ENCODE results near the gene BRD9. TPM values are rescaled to one million over a fixed set of nuclear protein-coding genes. Genes with fewer than 3 reads are reported as not detected.

BRD9 gene
- total and polyA plus RNA-seq, 2 of the 4 experiments (the other 2 are of a cell fraction) = 22.0 to 43.4 TPM

DNA sequence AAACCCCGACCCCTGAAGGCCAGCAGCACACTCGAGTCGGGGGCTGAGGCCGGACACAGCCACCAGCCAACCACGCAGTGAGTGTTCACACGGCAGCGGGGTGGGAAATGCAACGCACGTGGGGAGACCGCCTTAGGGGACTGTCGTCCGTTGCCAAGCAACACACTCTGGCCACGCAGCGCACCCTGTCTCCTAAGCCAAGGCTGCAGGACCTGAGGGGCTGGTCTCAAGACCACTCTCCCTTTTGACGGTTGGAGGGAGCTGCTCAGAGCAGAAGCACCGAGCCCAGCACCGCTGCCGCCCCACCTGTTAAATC lies 7.5 kb downstream of the BRD9 start:
- Histone ChIP-seq H2BK15ac (ENCODE audit: low read depth, low read length) (no peak overlapping the region), H3K4ac (ENCODE audit: low read depth, low read length) (no peak overlapping the region), H3K79me1 (ENCODE audit: low read depth in 1 of 2, low read length in 2 of 2) (peaks cover 39 to 49% of the 10 kb centered on the region in 2 experiments), H2AK9ac (replicated peaks; ENCODE audit: low read depth, low read length, poor library complexity) (no peak overlapping the region), H2AK5ac (ENCODE audit: low read depth, low read length) (no peak overlapping the region), H2AFZ (replicated peaks; ENCODE audit: low read length, poor library complexity) (no peak overlapping the region), H4K91ac (ENCODE audit: insufficient read depth, low read depth, low read length) (no peak overlapping the region), H3K23ac (ENCODE audit: low read depth, low read length) (no peak overlapping the region), H3K36me3 (ENCODE audit: control insufficient read depth, insufficient read depth, low read length) (peaks cover 81% of the 10 kb centered on the region), H2BK20ac (ENCODE audit: low read depth, low read length) (no peak overlapping the region), H3K4me2 (ENCODE audit: low read depth, low read length) (no peak overlapping the region), H3K9ac (ENCODE audit: low read depth, low read length) (no peak overlapping the region), H3K27me3 (ENCODE audit: control insufficient read depth, insufficient read depth, low read length) (no peaks in the 10 kb centered on the region), H4K5ac (ENCODE audit: low read depth, low read length) (no peak overlapping the region), H3K27ac (ENCODE audit: insufficient read depth, low read length) (no peak overlapping the region), H3K4me1 (ENCODE audit: control insufficient read depth, insufficient read depth, low read length) (no peaks in the 10 kb centered on the region), H2BK5ac (ENCODE audit: low read depth, low read length, poor library complexity, severe bottlenecking) (no peak overlapping the region), H3K4me3 (ENCODE audit: insufficient read depth, low read depth, low read length) (no peak overlapping the region), H3K14ac (replicated peaks; ENCODE audit: low read depth, low read length) (no peak overlapping the region), H3K9me1 (ENCODE audit: insufficient read depth, low read length) (peaks cover 11% of the 10 kb centered on the region), H3K18ac (ENCODE audit: low read depth, low read length) (no peak overlapping the region), H4K8ac (ENCODE audit: low read depth in 2 of 2, low read length in 2 of 2) (no peak overlapping the region), H3K56ac (ENCODE audit: extremely low read depth, insufficient read depth, low read length) (no peak overlapping the region), H4K20me1 (ENCODE audit: insufficient read depth, low read length) (peaks cover 29% of the 10 kb centered on the region), H2BK120ac (ENCODE audit: low read depth, low read length) (no peak overlapping the region), H3K9me3 (ENCODE audit: control insufficient read depth, insufficient read depth, low read length) (no peaks in the 10 kb centered on the region)
- no TSS peak for BruUV-seq (replicated peaks)
- DNase-seq = no peak
- ChIA-PET CTCF (no interaction called here), POLR2A (ENCODE audit: unreplicated experiment) (no interaction called here)
- no peak for ATAC-seq (ENCODE audit: low read depth)
- dilution Hi-C loops (cut with HindIII; ENCODE audit: low sequenced_read_pairs, unreplicated experiment) = no loop called here
- in situ Hi-C loops (cut with MboI; ENCODE audit: low sequenced_read_pairs) = no loop called here
- TF ChIP-seq MAZ (IDR thresholded peaks at IDR 0.05; ENCODE audit: borderline replicate concordance, low read depth, low read length) (no peak), MAFK (IDR thresholded peaks at IDR 0.05; ENCODE audit: low read depth, low read length) (no peak), RCOR1 (IDR thresholded peaks at IDR 0.05; ENCODE audit: insufficient replicate concordance, low read length) (no peak)
- 96% methylated on average over 12 of the region's 18 CpGs; no CpG with 5 or more reads in 1 of the 2 experiments for WGBS, 2 experiments (ENCODE audit: extremely low coverage in 2 of 2, insufficient read length in 1 of 2)
- intact Hi-C loops (cut with micrococcal nuclease) = no loop called here

Data from IMR-90 (cell line).